ENCODE data around the gene DPP8. TPM values are rescaled to one million over a fixed set of nuclear protein-coding genes. Genes with fewer than 3 reads are reported as not detected.

The DPP8 gene
- total RNA-seq, 4 donors from 2014 or later = 19.8 to 30.5 (median 21.8) TPM

GRCh38 chr15:65396965-65397317, 120.5 kb downstream of the DPP8 start:
- no peak for TF ChIP-seq POLR2A (IDR thresholded peaks at IDR 0.05)
- no peak for TF ChIP-seq CTCF (IDR thresholded peaks at IDR 0.05)
- Histone ChIP-seq H3K9me3 (no peaks in the 10 kb centered on the region), H3K27ac (no peak overlapping the region), H3K36me3 (no peaks in the 10 kb centered on the region), H3K4me1 (peaks cover 0 to 28% (median 5%) of the 10 kb centered on the region in 3 donors), H3K27me3 (peaks cover 0 to 95% (median 10%) of the 10 kb centered on the region in 4 donors), H3K4me3 (no peak overlapping the region)
- no peak for DNase-seq
- 10 to 29% methylated on average over 6 of the region's 10 CpGs for WGBS, 2 donors
- intact Hi-C loops (cut with DNase I) = no loop called here

- DNase-seq = no peak
- Histone ChIP-seq H3K36me3 (no peaks in the 10 kb centered on the region), H3K27me3 (peaks cover 0 to 96% (median 10%) of the 10 kb centered on the region in 4 donors), H3K4me3 (no peak overlapping the region), H3K4me1 (peaks cover 0 to 25% (median 5%) of the 10 kb centered on the region in 3 donors), H3K27ac (no peak overlapping the region), H3K9me3 (no peaks in the 10 kb centered on the region)
- no peak for TF ChIP-seq CTCF (IDR thresholded peaks at IDR 0.05)
- TF ChIP-seq POLR2A (IDR thresholded peaks at IDR 0.05) = no peak
- intact Hi-C loops (cut with DNase I) = no loop called here
- 18 to 31% methylated on average over 17 of the region's 34 CpGs for WGBS, 2 donors
These were observed 121.1 kb downstream of the DPP8 start for GRCh38 chr15:65396283-65396964.

- 17 to 28% methylated on average over 5 to 28 of the region's 72 CpGs for WGBS, 2 donors
- Histone ChIP-seq H3K4me1 (peaks cover 0 to 18% (median 5%) of the 10 kb centered on the region in 3 donors), H3K27ac (no peak overlapping the region), H3K4me3 (peak overlapping the region in 1 of 4 donors; percentile 23), H3K36me3 (no peaks in the 10 kb centered on the region), H3K9me3 (no peaks in the 10 kb centered on the region), H3K27me3 (peaks cover 0 to 95% (median 10%) of the 10 kb centered on the region in 4 donors)
- no peak for DNase-seq
- TF ChIP-seq CTCF (IDR thresholded peaks at IDR 0.05) (no peak), POLR2A (IDR thresholded peaks at IDR 0.05) (no peak)
- intact Hi-C loops (cut with DNase I) = no loop called here
These were observed 121.8 kb downstream of the DPP8 start for GRCh38 chr15:65395567-65396202.

GRCh38 chr15:65394936-65395335, 122.6 kb downstream of the DPP8 start:
- WGBS, 2 donors = 67 to 75% methylated on average over 3 to 5 of the region's 9 CpGs

More at GRCh38 chr15:65394936-65395335, 122.6 kb downstream of the DPP8 start:
- DNase-seq = no peak
- Histone ChIP-seq H3K4me1 (peaks cover 0 to 16% (median 5%) of the 10 kb centered on the region in 3 donors), H3K27ac (no peak overlapping the region), H3K9me3 (no peaks in the 10 kb centered on the region), H3K27me3 (peaks cover 0 to 88% (median 10%) of the 10 kb centered on the region in 4 donors), H3K36me3 (no peaks in the 10 kb centered on the region), H3K4me3 (no peak overlapping the region)
- intact Hi-C loops (cut with DNase I) = no loop called here
- no peak for TF ChIP-seq CTCF (IDR thresholded peaks at IDR 0.05)

Data from esophagus squamous epithelium (tissue), 5 donors.